ENCODE measurements around the gene KLF15.

DNA sequence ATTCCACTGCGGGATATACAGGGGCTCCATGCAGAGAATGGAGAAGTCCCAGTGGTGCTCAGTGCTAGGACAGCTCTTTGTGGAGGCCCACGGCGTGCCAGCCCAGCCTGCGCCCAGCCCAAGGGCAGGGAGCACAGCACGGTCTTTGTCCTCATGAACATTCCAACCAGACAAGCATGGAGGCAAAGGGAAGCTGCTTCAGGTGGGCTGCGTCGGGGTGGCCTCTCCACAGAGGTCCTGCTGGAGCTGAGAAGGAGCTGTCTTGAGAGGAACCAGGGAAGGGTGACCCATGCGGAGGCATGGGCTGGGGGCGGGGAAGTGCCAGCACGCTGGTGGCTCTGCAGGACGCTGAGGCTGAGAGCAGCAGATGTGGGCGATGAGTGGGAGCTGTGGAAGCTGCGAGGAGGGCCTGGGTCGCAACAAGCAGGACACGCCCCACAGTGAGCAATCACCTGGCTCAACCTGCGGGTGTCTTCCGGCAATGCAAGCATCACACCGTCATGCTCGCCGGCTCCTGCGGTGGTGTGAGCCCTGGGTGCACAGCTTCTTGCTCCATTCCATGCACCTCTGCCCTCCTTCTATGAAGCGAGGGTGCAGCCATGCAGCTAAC is 14.0 kb upstream of the KLF15 start:
- TF ChIP-seq, protein P1, sequence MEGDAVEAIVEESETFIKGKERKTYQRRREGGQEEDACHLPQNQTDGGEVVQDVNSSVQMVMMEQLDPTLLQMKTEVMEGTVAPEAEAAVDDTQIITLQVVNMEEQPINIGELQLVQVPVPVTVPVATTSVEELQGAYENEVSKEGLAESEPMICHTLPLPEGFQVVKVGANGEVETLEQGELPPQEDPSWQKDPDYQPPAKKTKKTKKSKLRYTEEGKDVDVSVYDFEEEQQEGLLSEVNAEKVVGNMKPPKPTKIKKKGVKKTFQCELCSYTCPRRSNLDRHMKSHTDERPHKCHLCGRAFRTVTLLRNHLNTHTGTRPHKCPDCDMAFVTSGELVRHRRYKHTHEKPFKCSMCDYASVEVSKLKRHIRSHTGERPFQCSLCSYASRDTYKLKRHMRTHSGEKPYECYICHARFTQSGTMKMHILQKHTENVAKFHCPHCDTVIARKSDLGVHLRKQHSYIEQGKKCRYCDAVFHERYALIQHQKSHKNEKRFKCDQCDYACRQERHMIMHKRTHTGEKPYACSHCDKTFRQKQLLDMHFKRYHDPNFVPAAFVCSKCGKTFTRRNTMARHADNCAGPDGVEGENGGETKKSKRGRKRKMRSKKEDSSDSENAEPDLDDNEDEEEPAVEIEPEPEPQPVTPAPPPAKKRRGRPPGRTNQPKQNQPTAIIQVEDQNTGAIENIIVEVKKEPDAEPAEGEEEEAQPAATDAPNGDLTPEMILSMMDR (IDR thresholded peaks at IDR 0.05) = no peak
- TF ChIP-seq EZH2phosphoT487 (IDR thresholded peaks at IDR 0.05) (no peak), EZH2 (IDR thresholded peaks at IDR 0.05) (no peak)

Measured in neural progenitor cell (in vitro differentiated cells).